HepG2 (cell line): ENCODE measurements around the gene GNG12. TPM values are rescaled to one million over a fixed set of nuclear protein-coding genes. Genes with fewer than 3 reads are reported as not detected.

Experiments
- HNRNPK ChIP-seq: fragments of 200-400 bp; formaldehyde crosslinking; IDR thresholded peaks from 2 replicates; pipeline ENCODE4 v1.6.1; 2018; ENCODE audit warnings: low read length, low read depth, moderate library complexity, mild to moderate bottlenecking; ENCODE audit not compliant: poor library complexity, severe bottlenecking
- HOXA9 ChIP-seq: sonication (generic); formaldehyde crosslinking; IDR thresholded peaks from 2 replicates; pipeline ENCODE4 v1.8.1; 2022; ENCODE audit warnings: missing genetic modification reagents, mild to moderate bottlenecking, moderate library complexity, borderline replicate concordance
- KDM3A ChIP-seq: IDR thresholded peaks from 2 replicates; pipeline ENCODE4 v1.6.1; 2018; ENCODE audit warnings: low read depth, missing compliant biosample characterization
- KDM4B ChIP-seq: sonication (generic); formaldehyde crosslinking; IDR thresholded peaks from 2 replicates; pipeline ENCODE4 v1.4.0; 2020; ENCODE audit warnings: missing genetic modification reagents
- PAF1 ChIP-seq: IDR thresholded peaks from 2 replicates; pipeline ENCODE4 v1.6.1; 2016; ENCODE audit warnings: missing genetic modification reagents, missing compliant biosample characterization
- POGZ ChIP-seq: sonication (generic); formaldehyde crosslinking; IDR thresholded peaks from 2 replicates; pipeline ENCODE4 v1.4.0; 2020; ENCODE audit warnings: mild to moderate bottlenecking, missing genetic modification reagents
- SOX13 ChIP-seq, 3 experiments: fragments of 450-650 bp in 1 of 3; sonication (generic) in 1 of 3; formaldehyde crosslinking in 1 of 3; IDR thresholded peaks in 2 of 3; conservative IDR thresholded peaks in 1 of 3; 2 replicates each; pipeline versions ENCODE4 v1.5.0 to v1.6.1; 2016 to 2020; ENCODE audit warnings: antibody characterized with exemption in 1 of 3, mild to moderate bottlenecking in 1 of 3, missing compliant biosample characterization in 1 of 3, missing genetic modification reagents in 1 of 3, moderate library complexity in 1 of 3
- YEATS4 ChIP-seq: sonication (generic); formaldehyde crosslinking; IDR thresholded peaks from 2 replicates; pipeline ENCODE4 v1.4.0; 2020; ENCODE audit warnings: missing genetic modification reagents, borderline replicate concordance
- YY1 ChIP-seq: IDR thresholded peaks from 2 replicates; pipeline ENCODE4 v1.6.1; 2011; ENCODE audit warnings: low read length, low read depth, moderate library complexity, mild to moderate bottlenecking; ENCODE audit not compliant: insufficient read depth, insufficient replicate concordance
- ZBTB7A ChIP-seq: sonication (generic); formaldehyde crosslinking; IDR thresholded peaks from 2 replicates; pipeline ENCODE4 v1.8.0; 2022; ENCODE audit warnings: mild to moderate bottlenecking, missing genetic modification reagents
- ZNF263 ChIP-seq: sonication (generic); formaldehyde crosslinking; IDR thresholded peaks from 2 replicates; pipeline ENCODE4 v1.4.0; 2020; ENCODE audit warnings: missing genetic modification reagents
- ZNF510 ChIP-seq: sonication (generic); formaldehyde crosslinking; IDR thresholded peaks from 2 replicates; pipeline ENCODE4 v1.4.0; 2020; ENCODE audit warnings: low read depth, mild to moderate bottlenecking, missing genetic modification reagents
- ZNF614 ChIP-seq: IDR thresholded peaks from 2 replicates; pipeline ENCODE4 v1.6.1; 2018; ENCODE audit warnings: missing biosample characterization, missing genetic modification reagents, inconsistent platforms, borderline replicate concordance
- polyA plus RNA-seq, 8 experiments: library from polyadenylated mRNA; depleted of rRNA in 3 of 8; stranded (reverse) in 7 of 8; unstranded in 1 of 8; fragments of >200 nt; fragmentation: Illumina TruSeq in 4 of 8; extraction: Trizol in 4 of 8; gene quantifications; 2 replicates each; pipeline versions ENCODE4 v1.2.1 to v1.2.3, GENCODE V29; 2011 to 2016; ENCODE audit warnings: low read depth in 4 of 8, missing spikeins in 1 of 8, mixed read lengths in 1 of 8; ENCODE audit not compliant: insufficient read depth in 1 of 8
- total RNA-seq, 5 experiments: library from RNA; depleted of rRNA; stranded (reverse); fragments of >200 nt; fragmentation: Illumina TruSeq; extraction: Trizol; gene quantifications; 2 replicates each; pipeline ENCODE4 v1.2.3, GENCODE V29; 2016; ENCODE audit warnings: low read depth in 1 of 5
- TF ChIP-seq, protein P1 (sequence below): IDR thresholded peaks from 2 replicates; pipeline ENCODE4 v1.6.1; 2012; ENCODE audit warnings: low read depth, low read length, improper control_type of control experiment
- TF ChIP-seq, protein P2 (sequence below): sonication (generic); formaldehyde crosslinking; IDR thresholded peaks from 2 replicates; pipeline ENCODE4 v1.4.0; 2020; ENCODE audit warnings: missing genetic modification reagents
- TF ChIP-seq, protein P3 (sequence below): sonication (generic); formaldehyde crosslinking; IDR thresholded peaks from 2 replicates; pipeline ENCODE4 v1.5.1; 2020; ENCODE audit warnings: missing genetic modification reagents, mild to moderate bottlenecking, borderline replicate concordance
- TF ChIP-seq, protein P4 (sequence below): IDR thresholded peaks from 2 replicates; pipeline ENCODE4 v1.6.1; 2016; ENCODE audit warnings: control low read depth

The GNG12 gene
- total and polyA plus RNA-seq, 2 of the 13 experiments (the other 11 are each of a cell fraction or from before 2014, with no cell fraction given), result 0.11 TPM

DNA sequence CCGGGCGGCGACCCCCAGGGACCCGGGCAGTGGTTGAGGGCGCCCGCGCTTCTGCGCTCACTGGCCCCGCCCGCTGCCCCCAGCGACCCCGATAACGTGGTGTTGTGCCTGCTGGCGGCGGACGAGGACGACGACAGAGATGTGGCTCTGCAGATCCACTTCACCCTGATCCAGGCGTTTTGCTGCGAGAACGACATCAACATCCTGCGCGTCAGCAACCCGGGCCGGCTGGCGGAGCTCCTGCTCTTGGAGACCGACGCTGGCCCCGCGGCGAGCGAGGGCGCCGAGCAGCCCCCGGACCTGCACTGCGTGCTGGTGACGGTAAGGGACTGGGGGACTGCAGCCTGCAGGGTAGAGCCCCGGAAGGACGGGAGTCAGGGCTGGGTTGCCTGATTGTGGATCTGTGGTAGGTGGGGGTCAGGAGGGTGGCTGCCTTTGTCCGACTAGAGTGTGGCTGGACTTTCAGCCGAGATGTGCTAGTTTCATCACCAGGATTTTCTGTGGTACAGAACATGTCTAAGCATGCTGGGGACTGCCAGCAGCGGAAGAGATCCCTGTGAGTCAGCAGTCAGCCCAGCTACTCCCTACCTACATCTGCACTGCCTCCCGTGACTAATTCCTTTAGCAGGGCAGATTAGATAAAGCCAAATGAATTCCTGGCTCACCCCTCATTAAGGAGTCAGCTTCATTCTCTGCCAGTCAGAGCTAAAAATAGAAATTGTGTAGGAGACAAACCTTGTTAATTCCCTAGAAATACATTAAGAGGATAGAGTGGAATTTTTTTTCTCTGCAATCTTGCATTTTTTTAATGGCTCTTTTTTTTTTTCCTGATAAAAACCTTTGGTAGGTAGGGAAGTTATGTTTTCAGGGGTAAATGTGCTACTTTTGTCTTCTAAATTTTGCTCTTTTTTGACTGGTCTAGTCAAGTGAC lies 146.7 kb downstream of the GNG12 start (continued):
- TF ChIP-seq, protein P1, sequence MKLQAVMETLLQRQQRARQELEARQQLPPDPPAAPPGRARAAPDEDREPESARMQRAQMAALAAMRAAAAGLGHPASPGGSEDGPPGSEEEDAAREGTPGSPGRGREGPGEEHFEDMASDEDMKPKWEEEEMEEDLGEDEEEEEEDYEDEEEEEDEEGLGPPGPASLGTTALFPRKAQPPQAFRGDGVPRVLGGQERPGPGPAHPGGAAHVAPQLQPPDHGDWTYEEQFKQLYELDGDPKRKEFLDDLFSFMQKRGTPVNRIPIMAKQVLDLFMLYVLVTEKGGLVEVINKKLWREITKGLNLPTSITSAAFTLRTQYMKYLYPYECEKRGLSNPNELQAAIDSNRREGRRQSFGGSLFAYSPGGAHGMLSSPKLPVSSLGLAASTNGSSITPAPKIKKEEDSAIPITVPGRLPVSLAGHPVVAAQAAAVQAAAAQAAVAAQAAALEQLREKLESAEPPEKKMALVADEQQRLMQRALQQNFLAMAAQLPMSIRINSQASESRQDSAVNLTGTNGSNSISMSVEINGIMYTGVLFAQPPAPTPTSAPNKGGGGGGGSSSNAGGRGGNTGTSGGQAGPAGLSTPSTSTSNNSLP, result peak; percentile 42; the same call in 1 of the 2 replicates
- TF ChIP-seq KDM3A (CRISPR knock-in tag) (0 out of 2 replicates have a peak, but pooled peaks have one; percentile 64), ZNF510 (CRISPR knock-in tag) (no peak), HNRNPK (no peak), SOX13 (IDR thresholded peaks at IDR 0.05) (no peak; the same call in 1 of the 2 replicates), SOX13 (CRISPR knock-in tag; conservative IDR thresholded peaks at IDR 0.05 in 1 of 2, IDR thresholded peaks at IDR 0.05 in 1 of 2) (peak in 1 of 2 experiments; percentile 62; a peak in 1 of 4 replicates), PAF1 (no peak), ZNF614 (CRISPR knock-in tag) (0 out of 2 replicates have a peak, but pooled peaks have one; percentile 47), ZNF263 (CRISPR knock-in tag) (peak; percentile 14; the same call in 1 of the 2 replicates), KDM4B (CRISPR knock-in tag) (no peak), POGZ (CRISPR knock-in tag) (peak; percentile 68), HOXA9 (CRISPR knock-in tag) (no peak), YY1 (peak; percentile 46), YEATS4 (CRISPR knock-in tag) (peak; percentile 78; the same call in 1 of the 2 replicates), ZBTB7A (CRISPR knock-in tag) (no peak; the same call in 1 of the 2 replicates)
- TF ChIP-seq, protein P2, sequence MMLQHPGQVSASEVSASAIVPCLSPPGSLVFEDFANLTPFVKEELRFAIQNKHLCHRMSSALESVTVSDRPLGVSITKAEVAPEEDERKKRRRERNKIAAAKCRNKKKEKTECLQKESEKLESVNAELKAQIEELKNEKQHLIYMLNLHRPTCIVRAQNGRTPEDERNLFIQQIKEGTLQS, result peak; percentile 90
- TF ChIP-seq, protein P3, sequence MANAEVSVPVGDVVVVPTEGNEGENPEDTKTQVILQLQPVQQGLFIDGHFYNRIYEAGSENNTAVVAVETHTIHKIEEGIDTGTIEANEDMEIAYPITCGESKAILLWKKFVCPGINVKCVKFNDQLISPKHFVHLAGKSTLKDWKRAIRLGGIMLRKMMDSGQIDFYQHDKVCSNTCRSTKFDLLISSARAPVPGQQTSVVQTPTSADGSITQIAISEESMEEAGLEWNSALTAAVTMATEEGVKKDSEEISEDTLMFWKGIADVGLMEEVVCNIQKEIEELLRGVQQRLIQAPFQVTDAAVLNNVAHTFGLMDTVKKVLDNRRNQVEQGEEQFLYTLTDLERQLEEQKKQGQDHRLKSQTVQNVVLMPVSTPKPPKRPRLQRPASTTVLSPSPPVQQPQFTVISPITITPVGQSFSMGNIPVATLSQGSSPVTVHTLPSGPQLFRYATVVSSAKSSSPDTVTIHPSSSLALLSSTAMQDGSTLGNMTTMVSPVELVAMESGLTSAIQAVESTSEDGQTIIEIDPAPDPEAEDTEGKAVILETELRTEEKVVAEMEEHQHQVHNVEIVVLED (CRISPR knock-in tag), result peak; percentile 20; the same call in 1 of the 2 replicates
- TF ChIP-seq, protein P4, sequence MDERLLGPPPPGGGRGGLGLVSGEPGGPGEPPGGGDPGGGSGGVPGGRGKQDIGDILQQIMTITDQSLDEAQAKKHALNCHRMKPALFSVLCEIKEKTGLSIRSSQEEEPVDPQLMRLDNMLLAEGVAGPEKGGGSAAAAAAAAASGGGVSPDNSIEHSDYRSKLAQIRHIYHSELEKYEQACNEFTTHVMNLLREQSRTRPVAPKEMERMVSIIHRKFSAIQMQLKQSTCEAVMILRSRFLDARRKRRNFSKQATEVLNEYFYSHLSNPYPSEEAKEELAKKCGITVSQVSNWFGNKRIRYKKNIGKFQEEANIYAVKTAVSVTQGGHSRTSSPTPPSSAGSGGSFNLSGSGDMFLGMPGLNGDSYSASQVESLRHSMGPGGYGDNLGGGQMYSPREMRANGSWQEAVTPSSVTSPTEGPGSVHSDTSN, result no peak
